ENCODE measurements around the gene PDGFRB. TPM values are rescaled to one million over a fixed set of nuclear protein-coding genes. Genes with fewer than 3 reads are reported as not detected.

Gene PDGFRB
- total and polyA plus RNA-seq, 9 of the 15 experiments (the other 6 are each of a cell fraction or from before 2014, with no cell fraction given): 0.01 to 1.5 (median 0.09) TPM; not detected in 3

DNA sequence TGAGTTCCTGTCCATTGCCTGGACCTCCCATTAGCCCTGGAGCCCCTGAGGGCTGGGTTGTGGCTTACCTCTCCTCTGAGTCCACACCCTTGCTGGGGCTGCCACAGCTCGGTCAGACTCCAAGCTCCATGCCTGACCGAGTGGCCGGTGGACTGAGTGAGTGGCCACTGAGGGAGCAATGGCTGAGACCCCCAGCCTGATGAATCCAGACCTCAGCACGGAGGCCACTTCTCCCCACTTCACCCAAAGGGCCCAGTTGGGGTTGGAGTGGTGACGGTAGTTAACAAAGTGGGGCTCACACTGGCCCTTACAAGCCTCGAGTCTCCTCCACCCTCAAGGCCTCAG lies 28.8 kb downstream of the PDGFRB start:
- Histone ChIP-seq H3K79me2 (ENCODE audit: control insufficient read depth, insufficient read depth, low read length) (no peaks in the 10 kb centered on the region), H3K36me3 (ENCODE audit: control insufficient read depth, insufficient read depth, low read length) (no peaks in the 10 kb centered on the region), H3K9ac (ENCODE audit: insufficient read depth in 1 of 2, low read depth in 2 of 2, low read length in 2 of 2) (peak overlapping the region in 1 of 2 experiments; percentile 47; a peak in 1 of 4 replicates), H3K4me2 (ENCODE audit: insufficient read depth, low read length) (no peak overlapping the region), H2AFZ (ENCODE audit: low read depth, low read length) (no peak overlapping the region), H3K4me3 (no peak overlapping the region), H3K4me1 (replicated peaks in 1 of 2; ENCODE audit: control insufficient read depth in 2 of 2, insufficient read depth in 2 of 2, low read length in 2 of 2) (peaks cover 7 to 14% of the 10 kb centered on the region in 2 experiments; a peak in 4 of 5 replicates), H4K20me1 (replicated peaks; ENCODE audit: control insufficient read depth, insufficient read depth, low read length) (0 out of 2 replicates have a peak, but pooled peaks cover 3% of the 10 kb centered on the region), H3K27ac (ENCODE audit: extremely low read depth, low read depth, low read length) (no peak overlapping the region), H3K9me3 (replicated peaks; ENCODE audit: control insufficient read depth, insufficient read depth, low read depth, low read length) (no peaks in the 10 kb centered on the region), H3K27me3 (ENCODE audit: control insufficient read depth in 2 of 2, insufficient read depth in 2 of 2, low read length in 2 of 2) (no peaks in the 10 kb centered on the region), H3K9me1 (ENCODE audit: control insufficient read depth, insufficient read depth, low read length) (no peaks in the 10 kb centered on the region)
- ChIA-PET CTCF (ENCODE audit: low intra/inter-chr PET ratio) (no interaction called here), POLR2A (interaction anchor here (0.7 kb wide), 2 partner anchors 39 to 127 kb away, joined by 3 to 5 read pairs; partner anchors contain the start of genes HMGXB3 and TIGD6)
- no peak for TF ChIP-seq CREB1 (IDR thresholded peaks at IDR 0.05)
- TF ChIP-seq CREB1 (CRISPR knock-in tag; IDR thresholded peaks at IDR 0.05): no peak
- no peak for TF ChIP-seq KDM2B (CRISPR knock-in tag; IDR thresholded peaks at IDR 0.05)
- no peak for TF ChIP-seq ARID2 (IDR thresholded peaks at IDR 0.05)
- DNase-seq (ENCODE audit: extremely low read depth in 1 of 4, low spot score in 3 of 4) (no peak), ATAC-seq (no peak), FAIRE-seq (no peak)
- no TSS peak for BruUV-seq (replicated peaks)
- intact Hi-C loops (cut with micrococcal nuclease) (loop anchor here (10.0 kb wide), 2 partner anchors 52 to 292 kb away; no protein-coding TSS in a partner anchor), in situ Hi-C loops (cut with MboI) (loop anchor here (5.0 kb wide), 1 partner anchor 95 kb away; no protein-coding TSS in a partner anchor)
- WGBS (ENCODE audit: insufficient coverage, low coverage, missing lambda C conversion rate): 35% methylated on average over 5 of the region's 6 CpGs

GRCh38 chr5:150126199-150126920 lies 29.3 kb downstream of the PDGFRB start:
- Histone ChIP-seq H3K9me1 (ENCODE audit: control insufficient read depth, insufficient read depth, low read length) (no peaks in the 10 kb centered on the region), H3K4me2 (ENCODE audit: insufficient read depth, low read length) (no peak overlapping the region), H3K4me3 (no peak overlapping the region), H3K27ac (ENCODE audit: extremely low read depth, low read depth, low read length) (no peak overlapping the region), H4K20me1 (replicated peaks; ENCODE audit: control insufficient read depth, insufficient read depth, low read length) (0 out of 2 replicates have a peak, but pooled peaks cover 3% of the 10 kb centered on the region), H3K9me3 (replicated peaks; ENCODE audit: control insufficient read depth, insufficient read depth, low read depth, low read length) (no peaks in the 10 kb centered on the region), H3K27me3 (ENCODE audit: control insufficient read depth in 2 of 2, insufficient read depth in 2 of 2, low read length in 2 of 2) (no peaks in the 10 kb centered on the region), H3K79me2 (ENCODE audit: control insufficient read depth, insufficient read depth, low read length) (no peaks in the 10 kb centered on the region), H3K9ac (ENCODE audit: insufficient read depth in 1 of 2, low read depth in 2 of 2, low read length in 2 of 2) (no peak overlapping the region), H2AFZ (ENCODE audit: low read depth, low read length) (no peak overlapping the region), H3K4me1 (replicated peaks in 1 of 2; ENCODE audit: control insufficient read depth in 2 of 2, insufficient read depth in 2 of 2, low read length in 2 of 2) (peaks cover 10 to 16% of the 10 kb centered on the region in 2 experiments; a peak in 4 of 5 replicates), H3K36me3 (ENCODE audit: control insufficient read depth, insufficient read depth, low read length) (no peaks in the 10 kb centered on the region)
- intact Hi-C loops (cut with micrococcal nuclease) (loop anchor here (10.0 kb wide), 2 partner anchors 52 to 292 kb away; no protein-coding TSS in a partner anchor), in situ Hi-C loops (cut with MboI) (loop anchor here (5.0 kb wide), 1 partner anchor 96 kb away; no protein-coding TSS in a partner anchor)
- POLR2A ChIA-PET: interaction anchor here (0.6 to 1.2 kb wide), 5 partner anchors 8 to 148 kb away, joined by 3 to 6 read pairs (median 3); partner anchors contain the start of genes HMGXB3, PDGFRB and TIGD6
- BruUV-seq (replicated peaks): no TSS peak
- TF ChIP-seq ZNF212 (CRISPR knock-in tag; IDR thresholded peaks at IDR 0.05) (no peak), ZNF561 (CRISPR knock-in tag; conservative IDR thresholded peaks at IDR 0.05) (no peak), KDM2B (CRISPR knock-in tag; IDR thresholded peaks at IDR 0.05) (no peak), LEF1 (IDR thresholded peaks at IDR 0.05) (no peak), HNRNPL (IDR thresholded peaks at IDR 0.05; ENCODE audit: low read depth, low read length) (no peak), ZNF586 (CRISPR knock-in tag; conservative IDR thresholded peaks at IDR 0.05) (no peak), KAT7 (CRISPR knock-in tag; IDR thresholded peaks at IDR 0.05; ENCODE audit: borderline replicate concordance) (no peak), AFF1 (IDR thresholded peaks at IDR 0.05; ENCODE audit: low read depth in 1 of 2, partially characterized antibody in 2 of 2) (no peak)
- 22% methylated on average over 10 of the region's 10 CpGs for WGBS (ENCODE audit: insufficient coverage, low coverage, missing lambda C conversion rate)
- CTCF ChIA-PET (ENCODE audit: low intra/inter-chr PET ratio): no interaction called here
- ATAC-seq: no peak
- FAIRE-seq: no peak
- no peak for DNase-seq (ENCODE audit: extremely low read depth in 1 of 4, low spot score in 3 of 4)
